ENCODE data around the gene COLEC11.

COLEC11 gene

DNA sequence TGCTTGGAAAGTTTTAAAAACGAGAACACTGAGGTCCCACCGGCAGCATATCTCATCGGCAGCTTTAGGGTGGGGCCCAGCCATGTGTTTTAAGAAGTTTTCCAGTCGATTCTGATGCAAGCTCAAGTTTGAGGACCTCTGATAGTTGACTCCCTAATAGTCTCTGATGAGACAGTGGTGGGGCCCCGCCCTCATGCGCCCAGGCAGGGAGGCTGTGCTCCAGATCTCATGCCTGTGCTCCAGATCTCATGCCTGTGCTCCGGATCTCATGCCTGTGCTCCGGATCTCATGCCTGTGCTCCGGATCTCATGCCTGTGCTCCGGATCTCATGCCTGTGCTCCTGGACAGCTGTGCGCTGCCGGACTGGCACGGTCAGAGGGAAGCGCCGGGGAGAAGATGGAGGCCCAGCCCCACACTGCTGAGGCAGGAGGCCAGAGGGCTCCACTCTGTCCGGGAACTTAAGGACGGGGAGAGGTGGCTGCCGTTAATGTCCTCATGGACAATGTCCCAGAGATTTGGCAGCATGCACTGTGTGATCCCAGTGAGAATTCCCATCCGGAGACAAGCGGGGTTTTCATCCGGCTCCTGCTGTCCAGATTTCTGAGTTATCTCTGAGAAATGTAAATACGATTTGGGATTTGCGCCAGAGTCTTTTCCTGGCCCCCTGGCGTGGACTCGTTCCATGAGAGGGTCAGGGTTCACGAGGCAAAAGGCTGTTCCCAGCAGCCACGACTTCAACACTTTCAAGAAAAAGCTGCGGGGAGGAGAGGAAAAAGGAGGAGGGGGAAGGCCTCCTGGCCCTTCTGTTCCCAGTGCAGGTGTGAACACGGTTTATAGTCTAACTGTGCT lies 9.4 kb upstream of the COLEC11 start:
- no peak for DNase-seq

DNA sequence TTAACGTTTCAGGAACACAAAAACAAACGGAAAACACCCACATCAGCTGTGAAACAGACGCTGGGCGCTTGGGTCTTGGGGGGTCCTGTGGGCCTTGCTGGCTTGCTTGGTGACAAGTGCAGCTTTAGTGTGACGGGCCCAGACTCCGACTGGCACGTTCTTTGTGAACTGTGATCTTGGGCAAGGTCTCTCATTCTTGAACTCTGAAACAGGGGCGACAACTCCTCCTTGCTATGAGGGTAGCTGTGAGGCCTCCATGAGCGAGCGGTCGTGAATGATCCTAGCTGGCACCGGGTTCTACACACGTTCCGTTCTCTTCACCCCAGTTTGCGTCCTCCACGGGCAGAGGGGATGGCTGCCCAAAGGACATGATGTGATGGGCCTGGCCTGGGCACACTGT lies 8.7 kb upstream of the COLEC11 start:
- no peak for DNase-seq

GRCh38 chr2:3587021-3587420 lies 7.9 kb upstream of the COLEC11 start:
- DNase-seq: no peak

- no peak for DNase-seq
Observed at GRCh38 chr2:3587432-3587831, 7.5 kb upstream of the COLEC11 start.

GRCh38 chr2:3588084-3588483 lies 6.8 kb upstream of the COLEC11 start:
- DNase-seq: no peak

GRCh38 chr2:3589086-3589485 lies 5.8 kb upstream of the COLEC11 start:
- no peak for DNase-seq

DNA sequence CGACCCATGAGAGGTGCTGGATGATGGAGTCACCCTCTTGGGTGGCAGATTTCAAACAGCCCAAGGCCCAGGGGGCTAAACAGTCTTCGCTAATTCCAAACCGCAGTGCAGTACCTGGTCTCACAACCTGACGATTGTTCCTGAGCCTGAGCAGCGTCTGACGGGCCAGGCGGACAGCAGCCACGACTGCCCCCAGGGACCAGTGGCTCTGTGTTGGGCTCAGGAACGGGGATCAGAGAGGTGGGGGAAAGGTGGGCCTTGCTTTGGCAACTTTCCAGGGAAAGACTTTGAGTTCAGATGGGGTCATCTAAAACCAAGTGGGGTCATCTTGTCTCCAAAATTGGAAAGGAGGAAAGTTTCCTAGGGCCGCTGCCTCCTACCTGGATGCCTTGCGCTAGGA lies 492 bp downstream of the COLEC11 start:
- no peak for DNase-seq

DNA sequence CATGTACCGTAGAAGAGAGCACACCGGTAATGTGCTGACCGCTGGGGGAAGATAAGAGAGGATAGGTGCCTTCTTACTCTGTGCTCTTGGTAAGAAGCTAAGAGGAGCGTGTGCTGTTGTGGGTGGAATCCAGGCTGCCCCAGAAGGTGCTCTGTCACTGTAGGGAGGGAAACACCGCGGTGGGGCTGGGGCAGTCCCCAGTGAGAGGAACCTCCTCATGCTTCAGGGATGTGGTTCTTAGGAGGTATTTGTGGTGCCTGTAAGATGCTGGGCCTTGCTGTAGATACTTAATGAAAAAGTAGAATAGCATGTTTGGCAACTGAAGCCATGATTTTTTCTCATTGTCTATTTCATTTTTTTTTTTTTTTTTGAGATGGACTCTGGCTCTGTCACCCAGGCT lies 1.1 kb downstream of the COLEC11 start:
- peak; percentile 47 for DNase-seq

GRCh38 chr2:3596901-3597417 lies 2.0 kb downstream of the COLEC11 start:
- DNase-seq: no peak

DNA sequence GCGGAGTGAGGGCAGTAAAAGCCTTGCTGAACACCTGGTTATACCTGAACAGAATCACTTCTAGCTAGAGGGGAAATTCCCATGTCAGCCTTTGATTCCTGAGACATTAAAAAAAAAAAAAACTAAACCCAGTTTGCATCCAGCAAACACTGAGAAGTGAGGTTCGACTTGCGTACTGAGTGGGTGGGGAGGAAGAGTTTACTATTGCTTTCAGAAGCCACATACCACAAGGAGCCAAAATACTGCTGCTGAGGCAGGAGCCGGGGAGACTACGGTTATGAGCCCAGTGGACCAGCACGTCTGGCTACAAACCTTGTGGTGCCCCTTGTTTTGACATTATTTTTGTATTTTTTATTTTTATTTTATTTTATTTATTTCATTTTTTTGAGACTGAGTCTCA lies 2.7 kb downstream of the COLEC11 start:
- DNase-seq: no peak

GRCh38 chr2:3598197-3598910 lies 3.4 kb downstream of the COLEC11 start:
- no peak for DNase-seq

DNA sequence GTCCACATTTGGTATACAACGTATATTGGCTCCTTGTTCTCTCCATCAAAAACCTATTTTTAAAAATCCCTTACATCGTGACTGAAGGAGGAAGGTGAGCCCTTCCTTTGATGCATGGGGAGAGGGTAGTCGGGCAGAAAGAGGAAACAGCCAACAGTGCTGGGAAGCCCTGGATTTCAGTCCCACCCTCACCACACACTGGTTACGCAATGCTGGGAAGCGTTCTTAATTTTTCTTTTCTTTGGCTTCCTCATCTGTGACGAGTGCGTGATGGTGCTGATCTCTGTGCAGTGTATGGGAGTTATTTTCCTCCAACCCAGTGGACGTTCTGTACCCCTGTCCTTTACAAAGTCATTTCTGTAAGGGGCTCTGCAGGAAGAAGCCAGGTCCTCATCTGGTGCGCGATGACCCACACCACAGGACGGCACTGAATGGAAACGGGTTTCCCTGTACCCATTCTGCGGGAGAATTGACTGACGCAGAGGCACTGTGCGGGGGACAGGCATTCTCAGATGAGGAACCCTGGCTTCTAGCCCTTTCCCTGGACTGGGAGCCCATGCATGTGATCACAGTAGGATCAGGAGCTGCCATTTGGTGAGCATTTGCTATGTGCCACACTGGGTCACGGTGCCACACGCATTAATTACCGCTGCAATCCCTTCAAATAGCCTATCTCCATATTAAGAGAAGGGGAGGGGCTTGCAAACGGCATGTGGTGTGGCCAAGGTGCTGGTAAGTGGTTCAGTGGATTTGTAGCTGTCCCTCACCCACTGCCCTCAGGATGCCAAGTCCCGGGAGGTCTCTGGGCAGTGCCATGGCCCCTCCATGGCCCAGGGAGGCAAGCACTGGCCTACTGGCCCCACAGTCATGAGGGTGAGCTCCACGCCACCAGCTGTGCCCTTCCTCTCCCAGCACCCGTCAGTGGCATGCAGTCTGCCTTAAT lies 4.3 kb downstream of the COLEC11 start:
- DNase-seq: no peak

GRCh38 chr2:3600256-3600855 lies 5.4 kb downstream of the COLEC11 start:
- DNase-seq: no peak

- no peak for DNase-seq
Observed at GRCh38 chr2:3601561-3602271, 6.8 kb downstream of the COLEC11 start.

GRCh38 chr2:3602553-3603339 lies 7.8 kb downstream of the COLEC11 start:
- DNase-seq: no peak

DNA sequence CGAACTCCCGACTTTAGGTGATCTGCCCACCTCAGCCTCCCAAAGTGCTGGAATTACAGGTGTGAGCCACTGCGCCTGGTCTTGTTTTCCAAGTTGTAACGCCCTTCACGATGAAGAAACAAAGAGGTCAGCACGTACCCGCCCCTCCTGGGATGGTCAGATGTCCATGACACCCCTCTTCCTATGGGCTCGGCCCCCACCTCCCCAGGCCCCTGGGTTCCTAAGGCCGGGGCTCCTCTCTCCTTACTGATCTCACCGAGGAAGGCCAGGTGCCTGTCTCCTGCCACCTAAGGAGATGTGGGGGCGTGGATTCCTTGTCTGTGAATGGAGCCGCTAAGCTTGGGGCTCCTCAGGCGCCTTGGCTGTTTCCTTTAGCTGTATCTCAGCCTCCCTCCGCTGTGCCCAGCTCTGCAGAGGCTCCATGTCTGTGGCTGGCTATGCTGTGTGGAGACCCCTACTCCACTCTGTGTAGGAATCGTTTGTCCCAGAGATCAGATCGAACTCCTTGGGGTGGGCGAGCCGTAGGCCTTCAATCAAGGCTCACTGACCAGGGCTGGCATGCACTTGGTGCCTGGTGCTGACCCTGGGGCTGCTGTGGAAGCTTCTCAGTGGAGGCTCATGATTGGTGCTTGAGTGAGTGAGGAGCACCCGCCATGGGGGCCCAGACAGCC lies 8.8 kb downstream of the COLEC11 start:
- no peak for DNase-seq

DNA sequence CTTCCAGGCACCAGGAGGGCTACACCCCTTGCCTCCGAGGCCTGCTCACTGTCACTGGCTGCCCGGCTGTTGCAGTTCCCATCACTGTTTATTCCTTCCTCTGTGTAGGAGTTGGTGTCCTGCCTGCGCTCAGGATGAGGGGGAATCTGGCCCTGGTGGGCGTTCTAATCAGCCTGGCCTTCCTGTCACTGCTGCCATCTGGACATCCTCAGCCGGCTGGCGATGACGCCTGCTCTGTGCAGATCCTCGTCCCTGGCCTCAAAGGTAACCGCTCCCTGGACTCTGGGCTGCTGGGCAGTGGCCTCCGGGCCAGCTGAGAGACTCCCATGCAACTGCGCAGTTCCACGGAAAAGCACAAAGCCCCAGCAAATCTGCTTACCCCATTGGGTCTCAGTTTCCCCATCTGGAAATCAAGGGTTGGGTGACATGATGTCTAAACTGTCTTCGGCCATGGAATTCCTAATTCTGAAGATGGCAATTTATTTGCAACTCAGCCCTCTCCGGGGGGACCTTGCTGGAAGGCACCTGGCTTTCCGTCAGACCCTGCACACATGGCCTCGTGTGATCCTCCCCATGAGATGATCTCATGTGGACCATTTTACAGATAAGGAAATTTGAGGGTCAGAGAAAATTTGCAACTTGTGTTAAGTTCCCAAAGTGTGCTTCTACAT lies 9.4 kb downstream of the COLEC11 start:
- DNase-seq: no peak

DNA sequence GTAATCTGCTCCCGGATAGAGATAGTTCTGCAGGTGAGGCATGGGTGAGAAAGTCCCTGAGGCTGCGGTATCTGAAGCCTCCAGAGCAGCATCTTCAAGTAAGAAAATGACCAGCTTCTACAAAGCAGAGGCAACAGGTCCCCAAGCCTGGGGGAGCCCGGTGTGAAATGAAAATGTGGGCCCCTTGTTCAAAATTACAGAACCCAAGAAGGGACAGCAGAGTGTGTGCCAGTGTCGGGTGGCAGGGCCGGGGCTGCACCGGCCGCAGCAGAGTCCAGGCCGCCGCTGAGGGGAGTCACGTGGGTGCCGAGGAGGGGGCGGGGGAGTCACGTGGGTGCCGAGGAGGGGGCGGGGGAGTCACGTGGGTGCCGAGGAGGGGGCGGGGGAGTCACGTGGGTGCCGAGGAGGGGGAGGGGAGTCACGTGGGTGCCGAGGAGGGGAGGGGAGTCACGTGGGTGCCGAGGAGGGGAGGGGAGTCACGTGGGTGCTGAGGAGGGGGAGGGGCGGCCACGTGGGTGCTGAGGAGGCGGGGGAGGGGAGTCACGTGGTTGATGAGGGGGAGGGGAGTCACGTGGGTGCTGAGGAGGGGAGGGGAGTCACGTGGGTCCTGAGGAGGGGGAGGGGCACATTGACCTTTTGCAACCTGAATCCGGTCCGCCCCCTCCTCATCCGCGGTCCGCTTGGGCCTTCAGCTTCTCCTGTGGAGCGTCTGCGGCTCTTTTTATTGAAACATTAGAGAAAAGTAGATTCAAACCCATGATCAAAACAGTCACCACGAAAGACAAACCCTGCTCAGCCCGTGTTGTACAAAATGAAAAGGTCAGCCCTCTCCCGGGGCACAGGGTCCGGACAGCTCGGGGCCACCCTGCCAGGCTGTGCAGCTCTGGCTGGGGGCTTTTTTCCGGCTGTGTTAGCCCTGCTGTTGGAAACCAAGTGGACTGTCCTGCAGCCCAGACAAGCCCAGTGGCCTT lies 10.4 kb downstream of the COLEC11 start:
- no peak for DNase-seq

GRCh38 chr2:3606028-3606369 lies 11.1 kb downstream of the COLEC11 start:
- DNase-seq: no peak

Data from stimulated activated CD8-positive, alpha-beta memory T cell treated with anti-CD3 and anti-CD28 coated beads, Interleukin-4, amount 100 ng/mL, for 48 hours (primary cell).